H9 (cell line): ENCODE measurements around the gene BOD1. TPM values are rescaled to one million over a fixed set of nuclear protein-coding genes. Genes with fewer than 3 reads are reported as not detected.

Experiments
- DNase-seq: peaks from one replicate; pipeline ENCODE4 v3.0.0-alpha.2; 2017
- H2AFZ ChIP-seq: one replicate; pipeline ENCODE4 v1.6.1; 2013; ENCODE audit warnings: mild to moderate bottlenecking, low read length, control low read depth, moderate library complexity
- H2AK5ac ChIP-seq: 2 replicates; pipeline ENCODE4 v1.6.1; 2013; ENCODE audit warnings: low read length, control low read depth, mixed read lengths; ENCODE audit not compliant: insufficient read length
- H2BK120ac ChIP-seq: one replicate; pipeline ENCODE4 v1.6.1; 2013; ENCODE audit warnings: low read depth, mild to moderate bottlenecking, low read length, control low read depth, inconsistent platforms; ENCODE audit not compliant: poor library complexity, severe bottlenecking
- H2BK12ac ChIP-seq: 2 replicates; pipeline ENCODE4 v1.6.1; 2013; ENCODE audit warnings: low read length, control low read depth, mixed read lengths, low read depth; ENCODE audit not compliant: insufficient read length
- H2BK15ac ChIP-seq: 2 replicates; pipeline ENCODE4 v1.6.1; 2013; ENCODE audit warnings: low read depth, low read length, control low read depth
- H2BK20ac ChIP-seq: one replicate; pipeline ENCODE4 v1.6.1; 2013; ENCODE audit warnings: low read depth, mild to moderate bottlenecking, low read length, control low read depth, inconsistent platforms; ENCODE audit not compliant: poor library complexity, severe bottlenecking
- H2BK5ac ChIP-seq: 2 replicates; pipeline ENCODE4 v1.6.1; 2013; ENCODE audit warnings: low read length, control low read depth, mixed read lengths; ENCODE audit not compliant: insufficient read length
- H3K14ac ChIP-seq: 2 replicates; pipeline ENCODE4 v1.6.1; 2013; ENCODE audit warnings: low read length, control low read depth; ENCODE audit not compliant: insufficient read depth
- H3K18ac ChIP-seq: 2 replicates; pipeline ENCODE4 v1.6.1; 2013; ENCODE audit warnings: low read depth, mild to moderate bottlenecking, mixed read lengths, low read length, control low read depth; ENCODE audit not compliant: insufficient read length
- H3K23ac ChIP-seq: 2 replicates; pipeline ENCODE4 v1.6.1; 2013; ENCODE audit warnings: low read length, control low read depth, mixed read lengths, low read depth; ENCODE audit not compliant: insufficient read length
- H3K23me2 ChIP-seq: 2 replicates; pipeline ENCODE4 v1.6.1; 2013; ENCODE audit warnings: low read depth, mild to moderate bottlenecking, mixed read lengths, low read length, control low read depth; ENCODE audit not compliant: insufficient read length, poor library complexity, severe bottlenecking
- H3K27ac ChIP-seq: 2 replicates; pipeline ENCODE4 v1.5.1; 2013; ENCODE audit warnings: low read length, control low read depth, mixed read lengths, low read depth; ENCODE audit not compliant: insufficient read length
- H3K27me3 ChIP-seq: 2 replicates; pipeline ENCODE4 v1.6.1; 2013; ENCODE audit warnings: low read length, control low read depth, inconsistent platforms; ENCODE audit not compliant: insufficient read depth
- H3K4ac ChIP-seq: 2 replicates; pipeline ENCODE4 v1.6.1; 2013; ENCODE audit warnings: low read depth, mild to moderate bottlenecking, control low read depth, inconsistent platforms, low read length, moderate library complexity
- H3K4me1 ChIP-seq: 2 replicates; pipeline ENCODE4 v1.6.1; 2013; ENCODE audit warnings: low read length, control low read depth, inconsistent platforms; ENCODE audit not compliant: insufficient read depth
- H3K4me2 ChIP-seq: 2 replicates; pipeline ENCODE4 v1.6.1; 2013; ENCODE audit warnings: low read length, control low read depth, mixed read lengths; ENCODE audit not compliant: insufficient read length, insufficient read depth
- H3K56ac ChIP-seq: 2 replicates; pipeline ENCODE4 v1.6.1; 2013; ENCODE audit warnings: low read depth, mild to moderate bottlenecking, mixed read lengths, low read length, control low read depth; ENCODE audit not compliant: insufficient read length
- H3K79me1 ChIP-seq: 2 replicates; pipeline ENCODE4 v1.6.1; 2013; ENCODE audit warnings: low read depth, mild to moderate bottlenecking, moderate library complexity, low read length, control low read depth, inconsistent platforms; ENCODE audit not compliant: insufficient read depth, poor library complexity, severe bottlenecking
- H3K79me2 ChIP-seq: 2 replicates; pipeline ENCODE4 v1.6.1; 2013; ENCODE audit warnings: low read length, control low read depth, inconsistent platforms; ENCODE audit not compliant: insufficient read depth
- H3K9ac ChIP-seq: 2 replicates; pipeline ENCODE4 v1.6.1; 2013; ENCODE audit warnings: low read length, control low read depth, mixed read lengths; ENCODE audit not compliant: insufficient read length; ENCODE audit errors: extremely low read depth
- H3K9me3 ChIP-seq: one replicate; pipeline ENCODE4 v1.6.1; 2013; ENCODE audit warnings: low read depth, low read length, inconsistent platforms; ENCODE audit not compliant: control insufficient read depth
- H3T11ph ChIP-seq: one replicate; pipeline ENCODE4 v1.6.1; 2013; ENCODE audit warnings: mild to moderate bottlenecking, low read length, control low read depth, inconsistent platforms
- H4K20me1 ChIP-seq: one replicate; pipeline ENCODE4 v1.6.1; 2013; ENCODE audit not compliant: control insufficient read depth, insufficient read length, insufficient read depth
- H4K5ac ChIP-seq: 2 replicates; pipeline ENCODE4 v1.6.1; 2013; ENCODE audit warnings: low read depth, mild to moderate bottlenecking, mixed read lengths, low read length, control low read depth; ENCODE audit not compliant: insufficient read length
- H4K8ac ChIP-seq: replicated peaks from 2 replicates; pipeline ENCODE4 v1.6.1; 2013; ENCODE audit warnings: low read length, control low read depth, mixed read lengths, low read depth; ENCODE audit not compliant: insufficient read length
- H4K91ac ChIP-seq: 2 replicates; pipeline ENCODE4 v1.6.1; 2013; ENCODE audit warnings: low read depth, mild to moderate bottlenecking, moderate library complexity, mixed read lengths, low read length, control low read depth; ENCODE audit not compliant: insufficient read length
- H3K27ac Mint-ChIP-seq, 3 experiments: 2 replicates in 2 of 3; 3 replicates in 1 of 3; pipeline ENCODE4 v1.8.0; 2020 to 2021; ENCODE audit warnings: mixed read lengths in 3 of 3, mild to moderate bottlenecking in 1 of 3, moderate library complexity in 1 of 3
- H3K27me3 Mint-ChIP-seq: 2 replicates; pipeline ENCODE4 v1.8.0; 2021; ENCODE audit warnings: low read depth, mild to moderate bottlenecking, moderate library complexity, mixed read lengths
- H3K36me3 Mint-ChIP-seq, 3 experiments: 2 replicates in 2 of 3; 3 replicates in 1 of 3; pipeline ENCODE4 v1.8.0; 2020 to 2021; ENCODE audit warnings: low read depth in 3 of 3, mixed read lengths in 3 of 3; ENCODE audit not compliant: insufficient read depth in 1 of 3
- H3K4me1 Mint-ChIP-seq, 2 experiments: 2 replicates each; pipeline ENCODE4 v1.8.0; 2020; ENCODE audit warnings: mixed read lengths in 2 of 2
- H3K4me3 Mint-ChIP-seq, 2 experiments: 2 replicates in 1 of 2; 3 replicates in 1 of 2; pipeline ENCODE4 v1.8.0; 2020 to 2021; ENCODE audit warnings: mild to moderate bottlenecking in 2 of 2, mixed read lengths in 2 of 2, moderate library complexity in 1 of 2
- H3K9me3 Mint-ChIP-seq, 2 experiments: 2 replicates in 1 of 2; 3 replicates in 1 of 2; pipeline ENCODE4 v1.8.0; 2020; ENCODE audit warnings: mild to moderate bottlenecking in 2 of 2, mixed read lengths in 2 of 2, moderate library complexity in 1 of 2
- CTCF ChIP-seq: fragments of 200-600 bp; sonication (generic); conservative IDR thresholded peaks from 3 replicates; pipeline ENCODE4 v1.8.0; 2021; ENCODE audit warnings: antibody characterized with exemption, mild to moderate bottlenecking
- WGBS: extraction: QIAGEN DNeasy Blood & Tissue Kit; methylation state at CpG from one replicate; pipeline ENCODE4 v1.1.7; 2013; ENCODE audit warnings: missing lambda C conversion rate, low lambda C conversion rate, mixed read lengths; ENCODE audit not compliant: insufficient read length; ENCODE audit errors: extremely low coverage; 5-methylcytosine and 5-hydroxymethylcytosine counted together
- total RNA-seq: library from RNA; stranded (reverse); gene quantifications from 2 replicates; pipeline ENCODE4 v1.2.1, GENCODE V29; 2021

Gene BOD1
- total RNA-seq, 1 experiment from 2014 or later: 121 TPM

- H3K23ac ChIP-seq: no peak overlapping the region
- WGBS: no CpG with 5 or more reads among the region's 10 CpGs
- no peaks in the 10 kb centered on the region for H3K79me2 ChIP-seq
- H3K27me3 Mint-ChIP-seq: peaks cover 2% of the 10 kb centered on the region; the same call in 1 of the 2 replicates
- H3K4me2 ChIP-seq: no peak overlapping the region
- H3K14ac ChIP-seq: no peak overlapping the region
- H3K27ac ChIP-seq: no peak overlapping the region
- peak; percentile 18 for DNase-seq
- H3K27ac Mint-ChIP-seq: no peak overlapping the region
- H3K23me2 ChIP-seq: no peaks in the 10 kb centered on the region
- H3K9me3 ChIP-seq: no peaks in the 10 kb centered on the region
- no peak overlapping the region for H3T11ph ChIP-seq
- H3K9me3 Mint-ChIP-seq: no peaks in the 10 kb centered on the region
- no peak overlapping the region for H2AFZ ChIP-seq
- H4K5ac ChIP-seq: no peak overlapping the region
- H3K4me1 Mint-ChIP-seq: peaks cover 45 to 48% of the 10 kb centered on the region in 2 experiments
- H3K27me3 ChIP-seq: no peaks in the 10 kb centered on the region
- H2BK5ac ChIP-seq: no peak overlapping the region
- H2BK15ac ChIP-seq: no peak overlapping the region
- no peak for TF ChIP-seq CTCF
- no peak overlapping the region for H2BK12ac ChIP-seq
- H2BK20ac ChIP-seq: no peak overlapping the region
- no peak overlapping the region for H4K91ac ChIP-seq
- H3K18ac ChIP-seq: no peak overlapping the region
- no peak overlapping the region for H3K9ac ChIP-seq
- no peak overlapping the region for H2AK5ac ChIP-seq
- H3K4ac ChIP-seq: no peak overlapping the region
- H2BK120ac ChIP-seq: no peak overlapping the region
- no peak overlapping the region for H4K8ac ChIP-seq
- H3K4me1 ChIP-seq: 0 out of 2 replicates have a peak, but pooled peaks cover 5% of the 10 kb centered on the region
- no peak overlapping the region for H3K56ac ChIP-seq
- H3K36me3 Mint-ChIP-seq: no peaks in the 10 kb centered on the region
- H3K4me3 Mint-ChIP-seq: no peak overlapping the region
- no peaks in the 10 kb centered on the region for H3K79me1 ChIP-seq
- H4K20me1 ChIP-seq: no peaks in the 10 kb centered on the region
These were observed 21.9 kb upstream of the BOD1 start for GRCh38 chr5:173638126-173639040.
